HL-60 (cell line): ENCODE results near the gene ZCCHC9.

Experiments
- POLR2AphosphoS5 ChIP-seq: IDR thresholded peaks from 2 replicates; pipeline ENCODE4 v1.6.1; 2012; ENCODE audit warnings: low read depth
- SPI1 ChIP-seq: IDR thresholded peaks from 2 replicates; pipeline ENCODE4 v1.6.1; 2012; ENCODE audit warnings: low read depth, mild to moderate bottlenecking, borderline replicate concordance
- TF ChIP-seq, protein P1 (sequence below): IDR thresholded peaks from one replicate; pipeline ENCODE4 v1.5.1; 2011; ENCODE audit warnings: low read length, control low read depth, inconsistent platforms; ENCODE audit not compliant: insufficient read depth
- TF ChIP-seq, protein P2 (sequence below): IDR thresholded peaks from 2 replicates; pipeline ENCODE4 v1.6.1; 2012; ENCODE audit warnings: low read depth; ENCODE audit not compliant: insufficient replicate concordance

DNA sequence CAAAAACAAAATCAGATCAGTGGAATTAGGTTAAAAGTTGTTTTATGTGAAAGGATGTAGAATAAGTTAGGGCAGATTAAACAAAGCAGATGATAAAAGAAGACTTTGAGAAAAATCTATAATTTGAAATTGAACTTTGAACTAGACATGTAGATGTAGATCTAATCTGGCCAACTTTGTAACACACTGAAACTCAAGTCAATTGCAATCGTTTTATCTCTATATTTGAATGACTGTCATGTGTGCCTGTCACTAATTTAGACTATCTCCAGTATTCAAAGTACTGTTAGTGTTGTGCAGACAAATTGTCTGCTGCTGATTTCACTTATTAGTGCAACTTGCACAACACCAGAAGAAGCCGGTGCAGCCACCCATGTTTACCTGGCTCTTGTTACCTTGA, 52.7 kb downstream of the ZCCHC9 start:
- TF ChIP-seq, protein P1, sequence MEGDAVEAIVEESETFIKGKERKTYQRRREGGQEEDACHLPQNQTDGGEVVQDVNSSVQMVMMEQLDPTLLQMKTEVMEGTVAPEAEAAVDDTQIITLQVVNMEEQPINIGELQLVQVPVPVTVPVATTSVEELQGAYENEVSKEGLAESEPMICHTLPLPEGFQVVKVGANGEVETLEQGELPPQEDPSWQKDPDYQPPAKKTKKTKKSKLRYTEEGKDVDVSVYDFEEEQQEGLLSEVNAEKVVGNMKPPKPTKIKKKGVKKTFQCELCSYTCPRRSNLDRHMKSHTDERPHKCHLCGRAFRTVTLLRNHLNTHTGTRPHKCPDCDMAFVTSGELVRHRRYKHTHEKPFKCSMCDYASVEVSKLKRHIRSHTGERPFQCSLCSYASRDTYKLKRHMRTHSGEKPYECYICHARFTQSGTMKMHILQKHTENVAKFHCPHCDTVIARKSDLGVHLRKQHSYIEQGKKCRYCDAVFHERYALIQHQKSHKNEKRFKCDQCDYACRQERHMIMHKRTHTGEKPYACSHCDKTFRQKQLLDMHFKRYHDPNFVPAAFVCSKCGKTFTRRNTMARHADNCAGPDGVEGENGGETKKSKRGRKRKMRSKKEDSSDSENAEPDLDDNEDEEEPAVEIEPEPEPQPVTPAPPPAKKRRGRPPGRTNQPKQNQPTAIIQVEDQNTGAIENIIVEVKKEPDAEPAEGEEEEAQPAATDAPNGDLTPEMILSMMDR, result no peak
- no peak for TF ChIP-seq POLR2AphosphoS5
- TF ChIP-seq, protein P2, sequence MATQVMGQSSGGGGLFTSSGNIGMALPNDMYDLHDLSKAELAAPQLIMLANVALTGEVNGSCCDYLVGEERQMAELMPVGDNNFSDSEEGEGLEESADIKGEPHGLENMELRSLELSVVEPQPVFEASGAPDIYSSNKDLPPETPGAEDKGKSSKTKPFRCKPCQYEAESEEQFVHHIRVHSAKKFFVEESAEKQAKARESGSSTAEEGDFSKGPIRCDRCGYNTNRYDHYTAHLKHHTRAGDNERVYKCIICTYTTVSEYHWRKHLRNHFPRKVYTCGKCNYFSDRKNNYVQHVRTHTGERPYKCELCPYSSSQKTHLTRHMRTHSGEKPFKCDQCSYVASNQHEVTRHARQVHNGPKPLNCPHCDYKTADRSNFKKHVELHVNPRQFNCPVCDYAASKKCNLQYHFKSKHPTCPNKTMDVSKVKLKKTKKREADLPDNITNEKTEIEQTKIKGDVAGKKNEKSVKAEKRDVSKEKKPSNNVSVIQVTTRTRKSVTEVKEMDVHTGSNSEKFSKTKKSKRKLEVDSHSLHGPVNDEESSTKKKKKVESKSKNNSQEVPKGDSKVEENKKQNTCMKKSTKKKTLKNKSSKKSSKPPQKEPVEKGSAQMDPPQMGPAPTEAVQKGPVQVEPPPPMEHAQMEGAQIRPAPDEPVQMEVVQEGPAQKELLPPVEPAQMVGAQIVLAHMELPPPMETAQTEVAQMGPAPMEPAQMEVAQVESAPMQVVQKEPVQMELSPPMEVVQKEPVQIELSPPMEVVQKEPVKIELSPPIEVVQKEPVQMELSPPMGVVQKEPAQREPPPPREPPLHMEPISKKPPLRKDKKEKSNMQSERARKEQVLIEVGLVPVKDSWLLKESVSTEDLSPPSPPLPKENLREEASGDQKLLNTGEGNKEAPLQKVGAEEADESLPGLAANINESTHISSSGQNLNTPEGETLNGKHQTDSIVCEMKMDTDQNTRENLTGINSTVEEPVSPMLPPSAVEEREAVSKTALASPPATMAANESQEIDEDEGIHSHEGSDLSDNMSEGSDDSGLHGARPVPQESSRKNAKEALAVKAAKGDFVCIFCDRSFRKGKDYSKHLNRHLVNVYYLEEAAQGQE, result no peak
- TF ChIP-seq SPI1, result no peak
